WTC11 (cell line): ENCODE data around the gene BTBD19. TPM values are rescaled to one million over a fixed set of nuclear protein-coding genes. Genes with fewer than 3 reads are reported as not detected.
A peak's percentile ranks its signal among the peaks of the same experiment; 100 is the strongest.

Experiments
- CBFB ChIP-seq: sonication (generic); formaldehyde crosslinking; IDR thresholded peaks from 2 replicates; pipeline ENCODE4 v1.8.1; 2022; ENCODE audit warnings: mild to moderate bottlenecking, low read depth, missing genetic modification reagents
- CREB1 ChIP-seq: sonication (generic); formaldehyde crosslinking; IDR thresholded peaks from 2 replicates; pipeline ENCODE4 v1.8.0; 2023; ENCODE audit warnings: mild to moderate bottlenecking, missing genetic modification reagents
- E2F5 ChIP-seq: sonication (generic); formaldehyde crosslinking; IDR thresholded peaks from 2 replicates; pipeline ENCODE4 v1.8.1; 2022; ENCODE audit warnings: mild to moderate bottlenecking, moderate library complexity, missing genetic modification reagents
- ELF4 ChIP-seq: sonication (generic); formaldehyde crosslinking; IDR thresholded peaks from 2 replicates; pipeline ENCODE4 v1.8.1; 2022; ENCODE audit warnings: low read depth, mild to moderate bottlenecking, moderate library complexity, missing genetic modification reagents
- EMX1 ChIP-seq: fragments of 250-450 bp; sonication (Bioruptor Pico); IDR thresholded peaks from 2 replicates; pipeline ENCODE4 v1.8.0; 2021; ENCODE audit warnings: mild to moderate bottlenecking
- FOXJ3 ChIP-seq: sonication (generic); formaldehyde crosslinking; IDR thresholded peaks from 2 replicates; pipeline ENCODE4 v1.9.0; 2021; ENCODE audit warnings: missing genetic modification reagents, mild to moderate bottlenecking, borderline replicate concordance
- FOXP4 ChIP-seq: sonication (generic); formaldehyde crosslinking; IDR thresholded peaks from 2 replicates; pipeline ENCODE4 v1.8.0; 2022; ENCODE audit warnings: mild to moderate bottlenecking, missing genetic modification reagents
- GRHL2 ChIP-seq: fragments of 250-450 bp; sonication (Bioruptor Pico); IDR thresholded peaks from 2 replicates; pipeline ENCODE4 v1.8.0; 2022; ENCODE audit warnings: mild to moderate bottlenecking, moderate library complexity; ENCODE audit not compliant: insufficient replicate concordance, severe bottlenecking
- GTF2I ChIP-seq: fragments of 250-450 bp; sonication (Bioruptor Pico); conservative IDR thresholded peaks from 2 replicates; pipeline ENCODE4 v1.4.0; 2021; ENCODE audit warnings: mild to moderate bottlenecking
- KAT7 ChIP-seq: sonication (generic); formaldehyde crosslinking; IDR thresholded peaks from 2 replicates; pipeline ENCODE4 v1.8.1; 2023; ENCODE audit warnings: missing genetic modification reagents, mild to moderate bottlenecking, borderline replicate concordance
- NFATC4 ChIP-seq: fragments of 250-450 bp; sonication (Bioruptor Pico); IDR thresholded peaks from 2 replicates; pipeline ENCODE4 v1.9.0; 2021; ENCODE audit warnings: mild to moderate bottlenecking
- NR2C2 ChIP-seq: sonication (generic); formaldehyde crosslinking; IDR thresholded peaks from 2 replicates; pipeline ENCODE4 v1.8.0; 2022; ENCODE audit warnings: mild to moderate bottlenecking, missing genetic modification reagents
- NR3C1 ChIP-seq: sonication (generic); formaldehyde crosslinking; conservative IDR thresholded peaks from 2 replicates; pipeline ENCODE4 v1.8.1; 2023; ENCODE audit warnings: low read depth, mild to moderate bottlenecking, missing genetic modification reagents
- OVOL2 ChIP-seq: fragments of 250-450 bp; sonication (Bioruptor Pico); IDR thresholded peaks from 2 replicates; pipeline ENCODE4 v1.9.0; 2021; ENCODE audit warnings: mild to moderate bottlenecking, borderline replicate concordance
- RELA ChIP-seq: sonication (generic); formaldehyde crosslinking; IDR thresholded peaks from 2 replicates; pipeline ENCODE4 v1.8.1; 2022; ENCODE audit warnings: missing genetic modification reagents, mild to moderate bottlenecking, borderline replicate concordance
- RORB ChIP-seq: fragments of 250-450 bp; sonication (Bioruptor Pico); IDR thresholded peaks from 2 replicates; pipeline ENCODE4 v1.9.0; 2021; ENCODE audit warnings: mild to moderate bottlenecking
- TCF7 ChIP-seq: sonication (generic); formaldehyde crosslinking; IDR thresholded peaks from 2 replicates; pipeline ENCODE4 v1.8.0; 2022; ENCODE audit warnings: mild to moderate bottlenecking, low read depth, missing genetic modification reagents, moderate library complexity
- TEAD1 ChIP-seq: sonication (generic); formaldehyde crosslinking; IDR thresholded peaks from 2 replicates; pipeline ENCODE4 v1.8.0; 2022; ENCODE audit warnings: mild to moderate bottlenecking, missing genetic modification reagents
- TEAD4 ChIP-seq: sonication (generic); formaldehyde crosslinking; IDR thresholded peaks from 2 replicates; pipeline ENCODE4 v1.8.0; 2022; ENCODE audit warnings: mild to moderate bottlenecking, missing genetic modification reagents
- ZBTB21 ChIP-seq: sonication (generic); formaldehyde crosslinking; IDR thresholded peaks from 2 replicates; pipeline ENCODE4 v1.8.1; 2023; ENCODE audit warnings: mild to moderate bottlenecking, missing genetic modification reagents, borderline replicate concordance
- ZNF219 ChIP-seq: sonication (generic); formaldehyde crosslinking; IDR thresholded peaks from 2 replicates; pipeline ENCODE4 v1.8.0; 2023; ENCODE audit warnings: missing genetic modification reagents, mild to moderate bottlenecking, borderline replicate concordance
- ZNF232 ChIP-seq: sonication (generic); formaldehyde crosslinking; IDR thresholded peaks from 2 replicates; pipeline ENCODE4 v1.8.0; 2022; ENCODE audit warnings: mild to moderate bottlenecking, missing genetic modification reagents
- ZNF263 ChIP-seq: sonication (generic); formaldehyde crosslinking; IDR thresholded peaks from 2 replicates; pipeline ENCODE4 v1.8.1; 2022; ENCODE audit warnings: low read depth, mild to moderate bottlenecking, moderate library complexity, missing genetic modification reagents
- ZNF396 ChIP-seq: fragments of 250-450 bp; sonication (Bioruptor Pico); IDR thresholded peaks from 2 replicates; pipeline ENCODE4 v1.8.0; 2021; ENCODE audit warnings: mild to moderate bottlenecking, moderate library complexity, borderline replicate concordance
- ZNF423 ChIP-seq: fragments of 250-450 bp; sonication (Bioruptor Pico); IDR thresholded peaks from 2 replicates; pipeline ENCODE4 v2.1.2; 2022; ENCODE audit warnings: mild to moderate bottlenecking, moderate library complexity
- ZNF671 ChIP-seq: fragments of 250-450 bp; sonication (Bioruptor Pico); IDR thresholded peaks from 2 replicates; pipeline ENCODE4 v1.8.0; 2021; ENCODE audit warnings: mild to moderate bottlenecking
- total RNA-seq: library from RNA; stranded (reverse); gene quantifications from 3 replicates; pipeline ENCODE4 v1.2.3, GENCODE V29; 2021
- TF ChIP-seq, protein P1 (sequence below): sonication (generic); formaldehyde crosslinking; IDR thresholded peaks from 2 replicates; pipeline ENCODE4 v1.8.1; 2023; ENCODE audit warnings: mild to moderate bottlenecking, missing genetic modification reagents, moderate library complexity
- TF ChIP-seq, protein P2 (sequence below): sonication (generic); formaldehyde crosslinking; IDR thresholded peaks from 2 replicates; pipeline ENCODE4 v1.8.1; 2022; ENCODE audit warnings: mild to moderate bottlenecking, missing genetic modification reagents, moderate library complexity, borderline replicate concordance
- TF ChIP-seq, protein P3 (sequence below): sonication (generic); formaldehyde crosslinking; IDR thresholded peaks from 2 replicates; pipeline ENCODE4 v1.8.1; 2023; ENCODE audit warnings: mild to moderate bottlenecking, missing genetic modification reagents, moderate library complexity
- TF ChIP-seq, protein P4 (sequence below): fragments of 250-450 bp; sonication (Bioruptor Pico); IDR thresholded peaks from 2 replicates; pipeline ENCODE4 v2.1.2; 2022; ENCODE audit warnings: mild to moderate bottlenecking, moderate library complexity
- TF ChIP-seq, protein P5 (sequence below): sonication (generic); formaldehyde crosslinking; IDR thresholded peaks from 2 replicates; pipeline ENCODE4 v1.8.1; 2023; ENCODE audit warnings: mild to moderate bottlenecking, moderate library complexity, missing genetic modification reagents
- TF ChIP-seq, protein P6 (sequence below): sonication (generic); formaldehyde crosslinking; conservative IDR thresholded peaks from 2 replicates; pipeline ENCODE4 v1.8.1; 2022; ENCODE audit warnings: mild to moderate bottlenecking, missing genetic modification reagents

BTBD19 gene
- total RNA-seq, 1 experiment from 2014 or later, result 1.7 TPM

GRCh38 chr1:44786138-44786840 lies 22.0 kb upstream of the BTBD19 start (continued):
- TF ChIP-seq ZNF396 (CRISPR knock-in tag) (no peak), ZNF671 (CRISPR knock-in tag) (no peak), FOXJ3 (CRISPR knock-in tag) (no peak), EMX1 (CRISPR knock-in tag) (no peak), ZNF232 (peak; percentile 85; the same call in 1 of the 2 replicates), GTF2I (CRISPR knock-in tag) (no peak), ZNF219 (no peak), ZNF263 (CRISPR knock-in tag) (no peak), E2F5 (CRISPR knock-in tag) (0 out of 2 replicates have a peak, but pooled peaks have one; percentile 71), ZNF423 (CRISPR knock-in tag) (peak; percentile 93), TCF7 (no peak), CREB1 (CRISPR knock-in tag) (no peak), KAT7 (CRISPR knock-in tag) (no peak), FOXP4 (CRISPR knock-in tag) (peak; percentile 77; the same call in 1 of the 2 replicates), RELA (CRISPR knock-in tag) (no peak), TEAD1 (no peak), RORB (CRISPR knock-in tag) (no peak), NR3C1 (CRISPR knock-in tag) (no peak), OVOL2 (CRISPR knock-in tag) (no peak), TEAD4 (CRISPR knock-in tag) (no peak), ZBTB21 (peak; percentile 58; the same call in 1 of the 2 replicates), NR2C2 (no peak), NFATC4 (0 out of 2 replicates have a peak, but pooled peaks have one; percentile 14), CBFB (CRISPR knock-in tag) (no peak), GRHL2 (CRISPR knock-in tag) (no peak), ELF4 (CRISPR knock-in tag) (no peak)
- TF ChIP-seq, protein P1, sequence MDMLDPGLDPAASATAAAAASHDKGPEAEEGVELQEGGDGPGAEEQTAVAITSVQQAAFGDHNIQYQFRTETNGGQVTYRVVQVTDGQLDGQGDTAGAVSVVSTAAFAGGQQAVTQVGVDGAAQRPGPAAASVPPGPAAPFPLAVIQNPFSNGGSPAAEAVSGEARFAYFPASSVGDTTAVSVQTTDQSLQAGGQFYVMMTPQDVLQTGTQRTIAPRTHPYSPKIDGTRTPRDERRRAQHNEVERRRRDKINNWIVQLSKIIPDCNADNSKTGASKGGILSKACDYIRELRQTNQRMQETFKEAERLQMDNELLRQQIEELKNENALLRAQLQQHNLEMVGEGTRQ (CRISPR knock-in tag), result peak; percentile 62
- TF ChIP-seq, protein P2, sequence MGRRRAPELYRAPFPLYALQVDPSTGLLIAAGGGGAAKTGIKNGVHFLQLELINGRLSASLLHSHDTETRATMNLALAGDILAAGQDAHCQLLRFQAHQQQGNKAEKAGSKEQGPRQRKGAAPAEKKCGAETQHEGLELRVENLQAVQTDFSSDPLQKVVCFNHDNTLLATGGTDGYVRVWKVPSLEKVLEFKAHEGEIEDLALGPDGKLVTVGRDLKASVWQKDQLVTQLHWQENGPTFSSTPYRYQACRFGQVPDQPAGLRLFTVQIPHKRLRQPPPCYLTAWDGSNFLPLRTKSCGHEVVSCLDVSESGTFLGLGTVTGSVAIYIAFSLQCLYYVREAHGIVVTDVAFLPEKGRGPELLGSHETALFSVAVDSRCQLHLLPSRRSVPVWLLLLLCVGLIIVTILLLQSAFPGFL (CRISPR knock-in tag), result no peak
- TF ChIP-seq, protein P3, sequence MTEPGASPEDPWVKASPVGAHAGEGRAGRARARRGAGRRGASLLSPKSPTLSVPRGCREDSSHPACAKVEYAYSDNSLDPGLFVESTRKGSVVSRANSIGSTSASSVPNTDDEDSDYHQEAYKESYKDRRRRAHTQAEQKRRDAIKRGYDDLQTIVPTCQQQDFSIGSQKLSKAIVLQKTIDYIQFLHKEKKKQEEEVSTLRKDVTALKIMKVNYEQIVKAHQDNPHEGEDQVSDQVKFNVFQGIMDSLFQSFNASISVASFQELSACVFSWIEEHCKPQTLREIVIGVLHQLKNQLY (CRISPR knock-in tag), result no peak
- TF ChIP-seq, protein P4, sequence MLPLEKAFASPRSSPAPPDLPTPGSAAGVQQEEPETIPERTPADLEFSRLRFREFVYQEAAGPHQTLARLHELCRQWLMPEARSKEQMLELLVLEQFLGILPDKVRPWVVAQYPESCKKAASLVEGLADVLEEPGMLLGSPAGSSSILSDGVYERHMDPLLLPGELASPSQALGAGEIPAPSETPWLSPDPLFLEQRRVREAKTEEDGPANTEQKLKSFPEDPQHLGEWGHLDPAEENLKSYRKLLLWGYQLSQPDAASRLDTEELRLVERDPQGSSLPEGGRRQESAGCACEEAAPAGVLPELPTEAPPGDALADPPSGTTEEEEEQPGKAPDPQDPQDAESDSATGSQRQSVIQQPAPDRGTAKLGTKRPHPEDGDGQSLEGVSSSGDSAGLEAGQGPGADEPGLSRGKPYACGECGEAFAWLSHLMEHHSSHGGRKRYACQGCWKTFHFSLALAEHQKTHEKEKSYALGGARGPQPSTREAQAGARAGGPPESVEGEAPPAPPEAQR (CRISPR knock-in tag), result no peak
- TF ChIP-seq, protein P5, sequence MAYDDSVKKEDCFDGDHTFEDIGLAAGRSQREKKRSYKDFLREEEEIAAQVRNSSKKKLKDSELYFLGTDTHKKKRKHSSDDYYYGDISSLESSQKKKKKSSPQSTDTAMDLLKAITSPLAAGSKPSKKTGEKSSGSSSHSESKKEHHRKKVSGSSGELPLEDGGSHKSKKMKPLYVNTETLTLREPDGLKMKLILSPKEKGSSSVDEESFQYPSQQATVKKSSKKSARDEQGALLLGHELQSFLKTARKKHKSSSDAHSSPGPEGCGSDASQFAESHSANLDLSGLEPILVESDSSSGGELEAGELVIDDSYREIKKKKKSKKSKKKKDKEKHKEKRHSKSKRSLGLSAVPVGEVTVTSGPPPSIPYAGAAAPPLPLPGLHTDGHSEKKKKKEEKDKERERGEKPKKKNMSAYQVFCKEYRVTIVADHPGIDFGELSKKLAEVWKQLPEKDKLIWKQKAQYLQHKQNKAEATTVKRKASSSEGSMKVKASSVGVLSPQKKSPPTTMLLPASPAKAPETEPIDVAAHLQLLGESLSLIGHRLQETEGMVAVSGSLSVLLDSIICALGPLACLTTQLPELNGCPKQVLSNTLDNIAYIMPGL, result peak; percentile 97
- TF ChIP-seq, protein P6, sequence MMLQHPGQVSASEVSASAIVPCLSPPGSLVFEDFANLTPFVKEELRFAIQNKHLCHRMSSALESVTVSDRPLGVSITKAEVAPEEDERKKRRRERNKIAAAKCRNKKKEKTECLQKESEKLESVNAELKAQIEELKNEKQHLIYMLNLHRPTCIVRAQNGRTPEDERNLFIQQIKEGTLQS (CRISPR knock-in tag), result no peak
